ENCODE results near the gene ELN. TPM values are rescaled to one million over a fixed set of nuclear protein-coding genes. Genes with fewer than 3 reads are reported as not detected.
"Not testable (repeated sequence)": the region's sequence is repeated elsewhere in the genome, so short reads cannot be mapped to it uniquely, and the experiment has no call there.

Gene ELN
- total and polyA plus RNA-seq, 9 donors: 60.4 to 217 (median 153) TPM

DNA sequence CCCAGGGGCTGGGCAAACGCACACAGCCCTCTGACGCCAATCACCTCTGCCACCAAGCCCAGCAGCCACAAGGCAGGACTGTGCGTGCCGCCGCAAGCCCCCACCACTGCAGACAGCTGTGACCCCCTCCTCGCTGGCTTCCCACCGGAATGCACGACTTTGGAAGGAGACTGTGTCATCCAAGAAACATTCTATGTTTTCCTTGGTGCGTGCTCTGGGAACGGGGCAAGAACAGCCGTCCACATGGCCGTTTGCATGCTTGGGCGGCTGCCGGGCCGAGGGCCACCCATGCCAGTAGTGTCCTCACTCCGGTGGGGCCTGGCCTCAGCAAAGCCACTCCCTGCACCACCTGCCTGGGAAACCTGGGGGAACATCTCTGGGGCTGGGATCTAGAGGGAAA is 17.6 kb upstream of the ELN start:
- peaks cover 54% of the 10 kb centered on the region for H3K4me1 ChIP-seq (ENCODE audit: control insufficient read depth, insufficient read depth, low read length)
- no peak overlapping the region for H3K4me3 ChIP-seq (ENCODE audit: low read length)
- H3K36me3 ChIP-seq (ENCODE audit: control insufficient read depth, insufficient read depth, low read length): no peaks in the 10 kb centered on the region
- H3K27ac ChIP-seq (ENCODE audit: low read length): no peak overlapping the region
- no peaks in the 10 kb centered on the region for H3K9me3 ChIP-seq (replicated peaks; ENCODE audit: control insufficient read depth, low read depth, low read length)
- peak; percentile 48 for DNase-seq
- H3K27me3 ChIP-seq (ENCODE audit: control insufficient read depth, insufficient read depth, low read length): peaks cover 5% of the 10 kb centered on the region
- WGBS (ENCODE audit: insufficient coverage): 30% methylated on average over 13 of the region's 16 CpGs

DNA sequence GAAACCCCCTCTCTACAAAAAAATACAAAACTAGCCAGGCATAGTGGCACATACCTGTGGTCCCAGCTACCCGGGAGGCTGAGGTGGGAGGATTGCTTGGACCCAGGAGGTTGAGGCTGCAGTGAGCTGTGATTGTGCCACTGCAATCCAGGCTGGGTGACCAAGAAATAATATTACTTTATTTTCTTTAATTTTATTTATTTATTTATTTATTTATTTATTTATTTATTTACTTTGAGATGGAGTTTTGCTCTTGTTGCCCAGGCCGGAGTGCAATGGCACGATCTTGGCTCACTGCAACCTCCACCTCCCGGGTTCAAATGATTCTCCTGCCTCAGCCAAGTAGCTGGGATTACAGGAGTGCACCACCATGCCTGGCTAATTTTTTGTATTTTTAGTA is 16.6 kb upstream of the ELN start:
- not testable (repeated sequence) for H3K36me3 ChIP-seq (ENCODE audit: control insufficient read depth, insufficient read depth, low read length); H3K9me3 ChIP-seq (replicated peaks; ENCODE audit: control insufficient read depth, low read depth, low read length); H3K27ac ChIP-seq (ENCODE audit: low read length); H3K4me3 ChIP-seq (ENCODE audit: low read length); DNase-seq; H3K27me3 ChIP-seq (ENCODE audit: control insufficient read depth, insufficient read depth, low read length)
- 87% methylated on average over 3 of the region's 4 CpGs for WGBS (ENCODE audit: insufficient coverage)
- peaks cover 49% of the 10 kb centered on the region for H3K4me1 ChIP-seq (ENCODE audit: control insufficient read depth, insufficient read depth, low read length)

DNA sequence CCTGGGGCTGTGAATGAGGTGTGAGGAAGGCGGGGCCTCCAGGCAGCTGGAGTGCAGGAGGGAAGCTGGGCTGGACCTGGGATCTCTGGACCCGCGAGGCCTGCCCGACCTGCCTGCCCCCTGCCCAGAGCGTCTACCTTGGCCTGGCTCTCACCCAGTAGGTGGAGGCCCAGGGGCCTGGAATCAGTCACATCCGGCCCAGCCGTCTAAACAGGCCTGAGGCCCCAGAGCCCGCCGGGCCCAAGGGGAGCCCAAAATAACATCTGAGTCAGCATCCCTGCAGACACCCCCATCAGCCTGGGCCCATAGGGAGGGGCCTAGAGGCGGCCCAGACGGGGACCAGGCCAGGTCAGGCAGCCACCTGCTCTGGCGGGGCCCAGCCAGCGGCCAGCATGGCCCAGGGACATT is 15.1 kb upstream of the ELN start:
- Histone ChIP-seq H3K27ac (ENCODE audit: low read length) (no peak overlapping the region), H3K36me3 (ENCODE audit: control insufficient read depth, insufficient read depth, low read length) (no peaks in the 10 kb centered on the region), H3K4me1 (ENCODE audit: control insufficient read depth, insufficient read depth, low read length) (peaks cover 48% of the 10 kb centered on the region), H3K4me3 (ENCODE audit: low read length) (no peak overlapping the region), H3K27me3 (ENCODE audit: control insufficient read depth, insufficient read depth, low read length) (peaks cover 5% of the 10 kb centered on the region), H3K9me3 (replicated peaks; ENCODE audit: control insufficient read depth, low read depth, low read length) (no peaks in the 10 kb centered on the region)
- peak; percentile 42 for DNase-seq
- WGBS (ENCODE audit: insufficient coverage): 42% methylated on average over 11 of the region's 13 CpGs

DNA sequence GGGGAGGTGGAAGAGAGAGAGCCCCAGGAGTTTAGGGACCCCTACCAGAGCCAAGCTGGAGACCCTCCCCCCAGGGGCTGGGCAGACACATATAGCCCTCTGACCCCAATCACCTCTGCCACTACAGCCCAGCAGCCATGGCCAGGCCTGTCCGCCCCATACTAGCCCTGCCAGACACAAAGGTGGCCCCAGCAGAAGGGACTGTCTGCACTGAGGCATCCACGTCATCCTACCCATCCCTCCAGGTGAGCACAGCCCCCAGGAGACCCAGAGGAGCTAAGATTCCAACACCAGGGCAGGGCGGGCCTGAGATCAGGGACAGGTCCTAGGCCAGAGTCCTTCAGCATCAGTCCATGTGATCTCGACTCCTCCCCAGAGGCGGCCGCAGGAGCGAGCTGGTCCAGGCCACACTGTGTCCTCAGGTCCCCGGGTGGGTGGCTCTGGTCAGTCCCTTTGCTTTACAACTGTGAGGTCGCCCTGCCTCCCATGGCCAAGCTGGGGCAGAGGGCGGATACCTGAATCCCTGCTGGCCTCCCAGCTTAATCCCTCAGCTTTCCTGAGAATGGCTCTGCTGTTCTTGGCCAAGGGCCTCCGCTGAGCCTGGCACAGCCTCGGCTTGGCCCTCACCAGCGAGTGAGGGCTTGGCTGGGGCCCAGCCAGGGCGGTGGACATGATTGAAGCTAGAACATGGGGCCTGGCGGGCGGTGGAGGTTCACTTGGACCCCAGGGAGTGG is 14.3 kb upstream of the ELN start:
- H3K4me3 ChIP-seq (ENCODE audit: low read length): no peak overlapping the region
- H3K9me3 ChIP-seq (replicated peaks; ENCODE audit: control insufficient read depth, low read depth, low read length): no peaks in the 10 kb centered on the region
- peaks cover 5% of the 10 kb centered on the region for H3K27me3 ChIP-seq (ENCODE audit: control insufficient read depth, insufficient read depth, low read length)
- H3K36me3 ChIP-seq (ENCODE audit: control insufficient read depth, insufficient read depth, low read length): no peaks in the 10 kb centered on the region
- 55% methylated on average over 14 of the region's 16 CpGs for WGBS (ENCODE audit: insufficient coverage)
- peak; percentile 72 for DNase-seq
- peaks cover 54% of the 10 kb centered on the region for H3K4me1 ChIP-seq (ENCODE audit: control insufficient read depth, insufficient read depth, low read length)
- no peak overlapping the region for H3K27ac ChIP-seq (ENCODE audit: low read length)

DNA sequence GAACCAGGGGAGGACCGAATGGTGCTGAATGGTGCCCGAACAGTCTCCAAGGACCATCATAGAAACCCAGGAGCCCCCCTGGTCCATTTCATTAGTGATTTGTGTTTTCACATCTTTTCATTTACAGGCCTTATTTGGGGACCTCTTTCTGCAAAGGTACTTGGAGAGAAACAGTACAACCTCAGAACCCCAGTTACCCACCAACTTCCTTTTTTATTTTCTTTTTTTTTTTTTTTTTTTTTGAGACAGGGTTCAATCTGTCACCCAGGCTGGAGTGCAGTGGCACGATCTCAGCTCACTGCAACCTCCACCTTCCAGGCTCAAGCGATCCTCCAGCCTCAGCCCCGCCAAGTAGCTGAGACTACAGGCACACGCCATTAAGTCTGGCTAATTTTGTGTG is 13.0 kb upstream of the ELN start:
- no CpG with 5 or more reads among the region's 6 CpGs for WGBS (ENCODE audit: insufficient coverage)
- H3K4me1 ChIP-seq (ENCODE audit: control insufficient read depth, insufficient read depth, low read length): peaks cover 50% of the 10 kb centered on the region
- peaks cover 5% of the 10 kb centered on the region for H3K27me3 ChIP-seq (ENCODE audit: control insufficient read depth, insufficient read depth, low read length)
- no peaks in the 10 kb centered on the region for H3K9me3 ChIP-seq (replicated peaks; ENCODE audit: control insufficient read depth, low read depth, low read length)
- no peaks in the 10 kb centered on the region for H3K36me3 ChIP-seq (ENCODE audit: control insufficient read depth, insufficient read depth, low read length)
- no peak for DNase-seq
- H3K4me3 ChIP-seq (ENCODE audit: low read length): no peak overlapping the region
- no peak overlapping the region for H3K27ac ChIP-seq (ENCODE audit: low read length)

DNA sequence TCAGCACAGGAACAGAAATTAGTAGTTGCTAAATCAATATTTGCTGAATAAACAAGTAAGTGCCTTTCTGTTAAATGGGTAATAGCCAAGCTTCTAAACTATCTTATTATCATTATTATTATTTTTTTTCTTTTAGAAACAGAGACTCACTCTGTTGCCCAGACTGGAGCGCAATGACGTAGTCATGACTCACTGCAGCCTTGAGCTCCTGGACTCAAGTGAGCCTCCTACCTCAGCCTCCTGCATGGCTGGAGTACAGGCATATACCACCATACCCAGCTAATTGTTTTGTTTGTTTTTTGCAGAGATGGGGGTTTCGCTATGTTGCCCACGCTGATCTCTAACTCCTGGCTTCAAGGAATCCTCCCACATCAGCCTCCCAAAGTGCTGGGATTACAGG is 12.3 kb upstream of the ELN start:
- DNase-seq: no peak
- no peak overlapping the region for H3K27ac ChIP-seq (ENCODE audit: low read length)
- H3K9me3 ChIP-seq (replicated peaks; ENCODE audit: control insufficient read depth, low read depth, low read length): no peaks in the 10 kb centered on the region
- H3K4me1 ChIP-seq (ENCODE audit: control insufficient read depth, insufficient read depth, low read length): peaks cover 43% of the 10 kb centered on the region
- no peak overlapping the region for H3K4me3 ChIP-seq (ENCODE audit: low read length)
- H3K27me3 ChIP-seq (ENCODE audit: control insufficient read depth, insufficient read depth, low read length): peaks cover 9% of the 10 kb centered on the region
- H3K36me3 ChIP-seq (ENCODE audit: control insufficient read depth, insufficient read depth, low read length): no peaks in the 10 kb centered on the region
- 90% methylated on average over 2 of the region's 4 CpGs for WGBS (ENCODE audit: insufficient coverage)

DNA sequence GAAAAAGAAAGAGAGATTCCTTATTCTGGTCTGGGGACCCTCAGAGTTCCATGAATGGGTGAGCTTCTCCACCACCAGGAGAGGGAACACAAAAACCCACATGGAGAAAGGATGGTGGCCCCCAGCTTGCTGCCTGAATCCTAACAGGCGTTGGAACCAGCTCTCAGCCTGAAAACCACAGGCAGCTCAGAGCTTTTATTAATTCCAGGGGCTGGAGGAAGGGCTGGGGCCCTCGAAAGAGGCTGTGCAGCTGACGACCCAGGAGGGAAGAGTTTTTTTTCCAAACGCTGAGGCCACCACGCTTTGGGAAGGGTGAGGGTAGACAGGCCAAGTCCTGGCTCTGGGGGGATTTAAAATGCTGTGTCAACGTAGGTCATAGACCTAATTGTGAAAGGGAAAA is 10.8 kb upstream of the ELN start:
- H3K4me1 ChIP-seq (ENCODE audit: control insufficient read depth, insufficient read depth, low read length): peaks cover 40% of the 10 kb centered on the region
- peak; percentile 56 for DNase-seq
- 8% methylated on average over 5 of the region's 6 CpGs for WGBS (ENCODE audit: insufficient coverage)
- H3K27ac ChIP-seq (ENCODE audit: low read length): no peak overlapping the region
- no peaks in the 10 kb centered on the region for H3K9me3 ChIP-seq (replicated peaks; ENCODE audit: control insufficient read depth, low read depth, low read length)
- H3K4me3 ChIP-seq (ENCODE audit: low read length): no peak overlapping the region
- H3K27me3 ChIP-seq (ENCODE audit: control insufficient read depth, insufficient read depth, low read length): peaks cover 12% of the 10 kb centered on the region
- H3K36me3 ChIP-seq (ENCODE audit: control insufficient read depth, insufficient read depth, low read length): no peaks in the 10 kb centered on the region

DNA sequence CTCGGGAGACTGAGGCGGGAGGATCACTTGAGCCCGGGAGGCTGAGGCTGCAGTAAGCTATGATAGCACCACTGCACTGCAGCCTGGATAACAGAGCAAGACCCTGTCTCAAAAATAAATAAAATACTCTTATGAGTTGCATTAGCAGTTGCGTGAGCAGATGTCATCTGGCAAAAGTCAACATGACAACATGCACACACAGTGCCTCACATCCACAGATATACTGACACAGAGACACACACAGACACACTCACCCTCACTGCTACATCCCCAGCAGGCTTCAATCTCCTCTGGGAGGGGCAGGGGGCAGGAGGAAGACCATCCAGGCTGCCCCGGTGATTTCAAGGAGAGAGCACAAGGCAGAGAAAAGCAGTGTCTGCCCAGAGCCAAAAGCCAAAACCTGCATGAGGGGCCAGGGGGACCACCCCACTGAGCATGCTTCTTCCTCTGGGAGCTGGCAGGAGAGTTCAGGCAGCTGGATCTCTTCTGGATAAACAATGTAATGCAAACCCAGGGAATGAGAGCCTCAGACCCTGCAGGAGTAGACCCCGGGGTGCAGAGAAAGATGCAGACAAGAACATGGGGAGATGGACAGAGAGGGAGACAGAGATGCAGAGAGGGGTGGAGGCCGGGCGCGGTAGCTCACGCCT is 9.6 kb upstream of the ELN start:
- Histone ChIP-seq H3K9me3 (replicated peaks; ENCODE audit: control insufficient read depth, low read depth, low read length) (no peaks in the 10 kb centered on the region), H3K36me3 (ENCODE audit: control insufficient read depth, insufficient read depth, low read length) (no peaks in the 10 kb centered on the region), H3K4me3 (ENCODE audit: low read length) (no peak overlapping the region), H3K4me1 (ENCODE audit: control insufficient read depth, insufficient read depth, low read length) (peaks cover 39% of the 10 kb centered on the region), H3K27me3 (ENCODE audit: control insufficient read depth, insufficient read depth, low read length) (peaks cover 21% of the 10 kb centered on the region), H3K27ac (ENCODE audit: low read length) (no peak overlapping the region)
- WGBS (ENCODE audit: insufficient coverage): 49% methylated on average over 6 of the region's 10 CpGs
- DNase-seq: no peak

DNA sequence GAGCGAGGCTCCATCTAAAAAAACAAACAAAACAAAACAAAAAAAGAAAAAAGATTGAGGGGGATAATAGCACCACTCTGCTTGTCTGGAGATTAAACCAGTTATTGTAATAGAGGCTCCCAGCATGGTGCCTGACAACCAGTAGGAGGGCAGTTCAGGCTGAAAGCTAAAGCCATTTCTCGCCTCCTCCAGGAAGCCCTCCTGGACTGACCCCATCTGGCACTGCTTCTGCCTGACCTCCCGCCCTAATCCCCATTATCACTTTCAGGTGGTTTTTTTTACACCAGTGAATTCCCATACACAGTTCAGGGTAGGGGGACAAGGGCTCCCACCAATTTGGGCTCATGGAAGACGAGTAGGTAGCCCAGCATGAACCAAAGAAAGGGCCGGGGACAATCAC is 8.8 kb upstream of the ELN start:
- H3K27me3 ChIP-seq (ENCODE audit: control insufficient read depth, insufficient read depth, low read length): peaks cover 27% of the 10 kb centered on the region
- no peaks in the 10 kb centered on the region for H3K9me3 ChIP-seq (replicated peaks; ENCODE audit: control insufficient read depth, low read depth, low read length)
- H3K4me1 ChIP-seq (ENCODE audit: control insufficient read depth, insufficient read depth, low read length): peaks cover 32% of the 10 kb centered on the region
- H3K4me3 ChIP-seq (ENCODE audit: low read length): no peak overlapping the region
- WGBS (ENCODE audit: insufficient coverage): 100% methylated on average over 1 of the region's 5 CpGs
- H3K36me3 ChIP-seq (ENCODE audit: control insufficient read depth, insufficient read depth, low read length): no peaks in the 10 kb centered on the region
- DNase-seq: no peak
- no peak overlapping the region for H3K27ac ChIP-seq (ENCODE audit: low read length)

DNA sequence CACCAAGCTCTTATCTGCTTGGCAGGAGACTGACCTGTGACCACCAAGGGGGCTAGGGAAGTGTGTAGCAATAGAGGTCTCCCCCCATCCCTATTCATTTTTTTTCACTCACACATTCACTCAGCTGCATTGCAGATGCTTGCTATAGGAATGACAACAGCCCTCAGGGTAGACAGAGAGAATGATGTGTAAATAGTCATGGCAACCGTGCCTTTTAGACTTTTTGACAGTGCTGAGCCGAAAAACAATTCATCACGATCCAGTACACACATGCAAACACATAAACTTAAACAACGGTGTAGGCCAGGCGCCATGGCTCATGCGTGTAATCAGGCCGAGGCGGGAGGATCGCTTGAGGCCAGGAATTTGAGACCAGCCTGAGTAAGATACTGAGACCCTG is 7.6 kb upstream of the ELN start:
- 80% methylated on average over 2 of the region's 9 CpGs for WGBS (ENCODE audit: insufficient coverage)
- DNase-seq: no peak
- Histone ChIP-seq H3K9me3 (replicated peaks; ENCODE audit: control insufficient read depth, low read depth, low read length) (no peaks in the 10 kb centered on the region), H3K4me1 (ENCODE audit: control insufficient read depth, insufficient read depth, low read length) (peaks cover 25% of the 10 kb centered on the region), H3K36me3 (ENCODE audit: control insufficient read depth, insufficient read depth, low read length) (no peaks in the 10 kb centered on the region), H3K27me3 (ENCODE audit: control insufficient read depth, insufficient read depth, low read length) (peaks cover 27% of the 10 kb centered on the region), H3K4me3 (ENCODE audit: low read length) (no peak overlapping the region), H3K27ac (ENCODE audit: low read length) (no peak overlapping the region)

Data from muscle of leg (tissue), 11 donors.